Lower lobe of right lung (tissue), 2 donors: ENCODE results near the gene LRRFIP1. TPM values are rescaled to one million over a fixed set of nuclear protein-coding genes. Genes with fewer than 3 reads are reported as not detected.

Source experiments
- ATAC-seq, 2 donors: fragments of 200-7000 bp; cut with Tn5 transposase; one replicate each; pipeline ENCODE4 v1.9.1; 2020 to 2022; ENCODE audit warnings: mild to moderate bottlenecking in 2 of 2, moderate library complexity in 2 of 2
- DNase-seq: peaks from one replicate; pipeline ENCODE4 v3.0.0-alpha.2; 2020
- H3K27ac ChIP-seq: fragments of 200-600 bp; one replicate; pipeline ENCODE4 v1.8.0; 2022
- H3K27me3 ChIP-seq: fragments of 200-600 bp; one replicate; pipeline ENCODE4 v1.8.0; 2022; ENCODE audit warnings: low read depth
- H3K36me3 ChIP-seq: fragments of 200-600 bp; one replicate; pipeline ENCODE4 v1.8.0; 2022; ENCODE audit warnings: mild to moderate bottlenecking
- H3K4me1 ChIP-seq: fragments of 200-600 bp; one replicate; pipeline ENCODE4 v1.8.0; 2022
- H3K4me3 ChIP-seq: fragments of 200-600 bp; one replicate; pipeline ENCODE4 v1.8.0; 2022; ENCODE audit warnings: mild to moderate bottlenecking
- H3K9me3 ChIP-seq: fragments of 200-600 bp; one replicate; pipeline ENCODE4 v1.8.0; 2022
- CTCF ChIP-seq: fragments of 200-600 bp; IDR thresholded peaks from one replicate; pipeline ENCODE4 v1.8.0; 2022; ENCODE audit warnings: antibody characterized with exemption, mild to moderate bottlenecking
- intact Hi-C: fragments of 100-400 bp; cut with DNase I; formaldehyde crosslinking; loops from one replicate; pipeline ENCODE4 v1.11.0; 2022
- total RNA-seq: library from RNA; stranded (reverse); fragmentation: NEBNext Ultra II Directional; extraction: Animal tissue kit (Norgen Biotek cat#: 25700); gene quantifications from one replicate; pipeline ENCODE4 v1.2.1, GENCODE V29; 2021
- donor health status: DM: no; HTN: yes; CAD: no; lungs with severe emphysema.

Gene LRRFIP1
- total RNA-seq, 1 donor from 2014 or later: 180 TPM

- peak; percentile 62 for ATAC-seq
- H3K27ac ChIP-seq: no peak overlapping the region
These were observed 5.7 kb downstream of the LRRFIP1 start for GRCh38 chr2:237633061-237633561.

GRCh38 chr2:237636578-237636977, 9.2 kb downstream of the LRRFIP1 start:
- Histone ChIP-seq H3K4me1 (peaks cover 12% of the 10 kb centered on the region), H3K4me3 (no peak overlapping the region), H3K36me3 (peaks cover 5% of the 10 kb centered on the region), H3K9me3 (no peaks in the 10 kb centered on the region), H3K27ac (no peak overlapping the region), H3K27me3 (no peaks in the 10 kb centered on the region)
- DNase-seq (no peak), ATAC-seq (no peak)
- no peak for TF ChIP-seq CTCF
- intact Hi-C loops: no loop called here

More at GRCh38 chr2:237633061-237633561, 5.7 kb downstream of the LRRFIP1 start:
- no peaks in the 10 kb centered on the region for H3K9me3 ChIP-seq
- H3K27me3 ChIP-seq: no peaks in the 10 kb centered on the region
- DNase-seq: no peak
- no peak for TF ChIP-seq CTCF
- H3K4me1 ChIP-seq: peaks cover 24% of the 10 kb centered on the region
- H3K4me3 ChIP-seq: no peak overlapping the region
- intact Hi-C loops: no loop called here
- H3K36me3 ChIP-seq: peaks cover 6% of the 10 kb centered on the region

DNA sequence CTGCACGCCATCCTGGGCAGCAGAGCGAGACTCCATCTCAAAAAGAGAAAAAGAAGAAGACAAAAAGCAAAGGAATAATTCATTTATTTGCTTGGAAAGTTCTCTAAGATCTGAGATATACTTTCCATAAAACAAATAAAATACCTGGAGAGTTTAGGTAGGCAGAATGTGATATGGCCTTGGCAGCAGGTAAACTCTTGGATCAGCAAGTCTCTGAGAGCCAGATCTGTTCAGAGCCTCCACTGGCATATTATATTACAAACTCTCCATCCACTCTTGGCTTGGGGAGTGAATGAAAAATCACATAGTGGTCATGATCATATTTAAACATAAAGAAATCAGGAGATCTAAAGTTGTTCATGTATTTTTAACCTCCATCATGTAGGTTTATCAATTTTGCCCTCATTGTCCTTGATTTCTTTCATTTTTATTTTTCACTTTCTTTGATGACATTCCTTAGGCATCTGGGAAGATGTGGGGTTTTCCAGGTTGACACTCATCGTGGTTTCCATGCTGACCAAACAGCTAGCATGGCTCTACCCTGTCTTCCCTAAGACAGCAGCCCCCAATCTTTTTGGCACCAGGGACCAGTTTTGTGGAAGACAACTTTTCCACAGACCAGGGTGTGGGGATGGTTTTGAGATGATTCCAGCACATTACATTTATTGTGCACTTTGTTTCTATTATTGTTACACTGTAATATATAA, 10.2 kb downstream of the LRRFIP1 start:
- Histone ChIP-seq H3K27me3 (no peaks in the 10 kb centered on the region), H3K36me3 (no peaks in the 10 kb centered on the region), H3K4me3 (no peak overlapping the region), H3K9me3 (no peaks in the 10 kb centered on the region), H3K4me1 (peaks cover 8% of the 10 kb centered on the region), H3K27ac (no peak overlapping the region)
- no peak for DNase-seq
- intact Hi-C loops: no loop called here
- no peak for ATAC-seq
- TF ChIP-seq CTCF: no peak

DNA sequence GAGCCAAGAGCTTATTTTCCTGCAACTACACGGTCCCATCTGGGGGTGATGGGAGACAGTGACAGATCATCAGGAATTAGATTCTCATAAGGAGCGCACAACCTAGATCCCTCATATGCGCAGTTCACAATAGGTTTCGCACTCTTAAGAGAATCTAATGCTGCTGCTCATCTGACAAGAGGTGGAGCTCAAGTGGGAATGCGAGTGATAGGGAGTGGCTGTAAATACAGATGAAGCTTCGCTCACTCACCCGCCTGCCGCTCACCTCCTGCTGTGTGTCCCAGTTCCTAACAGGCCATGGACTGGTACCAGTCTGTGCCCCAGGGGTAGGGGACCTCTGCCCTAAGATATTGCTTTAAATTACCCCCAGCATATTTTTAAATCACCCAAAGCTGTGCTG, 10.8 kb downstream of the LRRFIP1 start:
- H3K4me1 ChIP-seq: peaks cover 2% of the 10 kb centered on the region
- H3K4me3 ChIP-seq: no peak overlapping the region
- no peaks in the 10 kb centered on the region for H3K36me3 ChIP-seq
- no peak overlapping the region for H3K27ac ChIP-seq
- intact Hi-C loops: no loop called here
- no peak for DNase-seq
- no peaks in the 10 kb centered on the region for H3K9me3 ChIP-seq
- no peaks in the 10 kb centered on the region for H3K27me3 ChIP-seq
- no peak for TF ChIP-seq CTCF
- no peak for ATAC-seq

GRCh38 chr2:237639052-237639835, 11.9 kb downstream of the LRRFIP1 start:
- no peak for ATAC-seq
- H3K27me3 ChIP-seq: no peaks in the 10 kb centered on the region
- H3K4me3 ChIP-seq: no peak overlapping the region
- DNase-seq: no peak
- no peak for TF ChIP-seq CTCF
- no peak overlapping the region for H3K27ac ChIP-seq
- H3K9me3 ChIP-seq: no peaks in the 10 kb centered on the region
- no peaks in the 10 kb centered on the region for H3K4me1 ChIP-seq
- no peaks in the 10 kb centered on the region for H3K36me3 ChIP-seq
- intact Hi-C loops: no loop called here
